Retinal pigment epithelial cell (primary cell): ENCODE results near the gene HPSE.
A peak's percentile ranks its signal among the peaks of the same experiment; 100 is the strongest.
"Not testable (repeated sequence)": the region's sequence is repeated elsewhere in the genome, so short reads cannot be mapped to it uniquely, and the experiment has no call there.

ENCODE experiments used
- DNase-seq: peaks from one replicate; pipeline ENCODE4 v3.0.0-alpha.2; 2010; ENCODE audit warnings: low read depth
- H3K4me3 ChIP-seq: 2 replicates; pipeline ENCODE4 v1.5.1; 2011; ENCODE audit warnings: mild to moderate bottlenecking, low read length, control low read depth, moderate library complexity
- CTCF ChIP-seq: conservative IDR thresholded peaks from 2 replicates; pipeline ENCODE4 v1.5.1; 2011; ENCODE audit warnings: low read depth, low read length, control low read depth, inconsistent platforms

HPSE gene

DNA sequence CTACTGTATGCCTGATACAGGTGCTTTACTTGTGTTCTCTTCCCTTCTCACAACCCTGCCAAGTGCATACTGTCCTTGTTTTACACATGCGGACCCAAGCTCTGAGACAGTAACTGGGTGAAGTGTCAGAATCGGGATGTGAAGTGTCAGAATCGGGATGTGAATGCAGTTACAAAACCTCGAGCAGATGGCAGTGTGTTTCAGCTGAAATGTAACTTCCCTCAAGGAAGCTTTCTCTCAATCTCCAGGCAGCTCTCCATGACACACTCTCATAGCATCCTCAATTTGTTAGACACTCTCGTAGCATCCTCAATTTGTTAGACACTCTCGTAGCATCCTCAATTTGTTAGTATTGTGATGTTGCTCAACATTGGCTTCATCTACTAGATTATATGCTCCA lies 1.1 kb upstream of the HPSE start:
- H3K4me3 ChIP-seq: no peak overlapping the region
- DNase-seq: no peak
- TF ChIP-seq CTCF: no peak

GRCh38 chr4:83331956-83332355 lies 2.7 kb downstream of the HPSE start:
- DNase-seq: no peak
- H3K4me3 ChIP-seq: no peak overlapping the region
- TF ChIP-seq CTCF: no peak

- no peak for TF ChIP-seq CTCF
- no peak for DNase-seq
- H3K4me3 ChIP-seq: no peak overlapping the region
Measured at GRCh38 chr4:83329521-83330110, 5.0 kb downstream of the HPSE start.

DNA sequence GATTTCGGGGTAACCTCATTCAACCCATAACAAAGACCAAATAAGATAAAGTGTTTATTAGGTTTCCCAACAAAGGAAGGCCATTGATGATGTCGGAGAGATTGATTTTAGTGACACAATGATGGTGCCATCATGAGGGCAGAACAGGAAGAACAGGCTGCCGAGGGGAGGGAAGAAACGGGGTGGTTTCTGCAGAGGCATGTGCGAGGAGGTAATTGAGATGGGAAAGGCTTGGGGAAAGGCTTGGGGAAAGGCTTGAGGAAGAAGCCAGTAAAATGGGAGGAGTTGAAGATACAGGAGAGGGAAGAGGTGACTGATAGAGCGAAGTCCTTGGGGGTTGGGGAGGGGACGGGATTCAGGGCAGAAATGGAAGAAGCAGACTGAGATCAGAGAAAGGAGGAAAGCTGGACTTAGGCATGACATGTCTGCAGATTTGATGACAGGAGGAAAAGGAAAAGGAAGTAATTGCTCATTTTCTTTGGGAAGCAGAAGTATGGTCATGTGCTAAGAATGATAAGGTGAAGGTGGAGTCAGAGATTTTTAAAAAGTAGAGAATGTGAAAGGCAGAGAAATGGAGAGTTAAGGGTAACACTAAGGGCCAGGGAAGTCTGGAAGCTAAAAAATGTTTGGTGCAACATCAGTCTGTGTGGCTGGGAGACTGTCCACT lies 6.0 kb downstream of the HPSE start:
- TF ChIP-seq CTCF: peak; percentile 20
- no peak for DNase-seq
- H3K4me3 ChIP-seq: no peak overlapping the region

GRCh38 chr4:83326546-83326945 lies 8.1 kb downstream of the HPSE start:
- TF ChIP-seq CTCF: no peak
- H3K4me3 ChIP-seq: no peak overlapping the region
- DNase-seq: no peak

- H3K4me3 ChIP-seq, DNase-seq: not testable (repeated sequence)
Measured at GRCh38 chr4:83325306-83325705, 9.3 kb downstream of the HPSE start.

DNA sequence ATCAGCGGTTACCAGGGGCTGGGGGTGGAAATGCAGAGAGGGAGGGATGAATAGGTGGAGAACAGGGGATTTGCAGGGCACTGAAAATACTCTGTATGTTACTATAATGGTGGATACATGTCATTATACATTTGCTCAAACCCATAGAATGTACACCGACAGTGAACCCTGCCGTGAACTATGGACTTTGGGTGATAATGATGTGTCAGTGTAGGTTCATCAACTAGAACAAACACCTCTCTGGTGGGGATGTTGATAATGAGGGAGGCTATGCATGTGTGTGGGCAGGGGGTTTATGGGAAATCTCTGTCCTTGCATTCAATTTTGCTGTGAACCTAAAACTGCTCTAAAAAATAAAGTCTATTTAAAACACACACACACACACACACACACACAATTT lies 11.5 kb downstream of the HPSE start:
- no peak for TF ChIP-seq CTCF
- DNase-seq: no peak
- H3K4me3 ChIP-seq: no peak overlapping the region

DNA sequence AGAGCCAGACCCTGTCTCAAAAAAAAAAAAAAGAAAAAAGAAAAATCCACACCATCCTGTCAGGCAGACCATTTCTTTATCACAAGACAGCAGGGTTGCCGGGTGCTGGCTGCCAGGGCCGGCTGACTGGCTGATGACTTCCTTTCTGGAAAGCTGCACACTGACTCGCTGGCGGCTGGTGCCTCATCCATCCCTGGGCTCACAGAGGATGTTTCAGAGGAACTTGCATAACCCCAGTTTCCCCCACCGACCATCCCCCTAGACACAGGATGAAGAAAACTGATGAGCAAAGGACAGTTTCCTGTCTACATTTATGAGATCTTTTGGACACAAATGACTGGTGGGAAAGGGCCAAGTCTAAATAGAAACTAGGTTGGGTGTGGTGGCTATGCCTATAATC lies 14.1 kb downstream of the HPSE start:
- no peak for TF ChIP-seq CTCF
- no peak for DNase-seq
- no peak overlapping the region for H3K4me3 ChIP-seq
